Nephron progenitor cell (in vitro differentiated cells): ENCODE results near the gene LKAAEAR1.

ENCODE experiments used
- DNase-seq: peaks from one replicate; pipeline ENCODE4 v3.0.0; 2021
- H3K27ac Mint-ChIP-seq: 2 replicates; pipeline ENCODE4 v1.8.0; 2021; ENCODE audit warnings: mild to moderate bottlenecking, moderate library complexity, mixed read lengths
- H3K27me3 Mint-ChIP-seq: 2 replicates; pipeline ENCODE4 v1.8.0; 2021; ENCODE audit warnings: mild to moderate bottlenecking, low read depth, mixed read lengths; ENCODE audit not compliant: poor library complexity
- H3K36me3 Mint-ChIP-seq: 2 replicates; pipeline ENCODE4 v1.8.0; 2021; ENCODE audit warnings: low read depth, mixed read lengths
- H3K4me1 Mint-ChIP-seq: 2 replicates; pipeline ENCODE4 v1.8.0; 2021; ENCODE audit warnings: mixed read lengths
- H3K4me3 Mint-ChIP-seq: 2 replicates; pipeline ENCODE4 v1.8.0; 2021; ENCODE audit warnings: mild to moderate bottlenecking, moderate library complexity, mixed read lengths
- H3K9me3 Mint-ChIP-seq: 2 replicates; pipeline ENCODE4 v1.8.0; 2021; ENCODE audit warnings: mild to moderate bottlenecking, moderate library complexity, mixed read lengths
- TF ChIP-seq, protein P1 (sequence below): fragments of 200-600 bp; sonication (generic); IDR thresholded peaks from 2 replicates; pipeline ENCODE4 v1.5.0; 2021; ENCODE audit warnings: antibody characterized with exemption

Gene LKAAEAR1

DNA sequence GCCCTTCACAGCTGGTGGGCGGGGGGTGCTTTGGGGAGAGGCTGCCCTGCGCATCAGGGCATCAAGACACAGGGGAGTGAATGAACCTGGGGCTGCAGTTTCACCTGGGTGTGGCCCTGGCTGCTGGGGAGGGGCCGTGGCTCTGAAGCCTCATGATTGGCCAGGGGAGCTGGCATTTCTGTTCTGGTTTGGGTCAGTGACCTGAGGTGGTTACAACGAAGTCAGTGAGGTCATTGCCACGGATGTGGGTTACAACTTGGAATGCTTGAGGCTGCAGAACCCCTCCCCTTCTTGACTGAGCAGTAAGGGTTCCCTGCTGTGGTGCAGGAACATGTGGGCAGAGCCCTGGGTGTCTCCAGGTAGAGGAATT lies 18.2 kb downstream of the LKAAEAR1 start:
- no peak overlapping the region for H3K27ac Mint-ChIP-seq
- H3K4me3 Mint-ChIP-seq: no peak overlapping the region
- TF ChIP-seq, protein P1, sequence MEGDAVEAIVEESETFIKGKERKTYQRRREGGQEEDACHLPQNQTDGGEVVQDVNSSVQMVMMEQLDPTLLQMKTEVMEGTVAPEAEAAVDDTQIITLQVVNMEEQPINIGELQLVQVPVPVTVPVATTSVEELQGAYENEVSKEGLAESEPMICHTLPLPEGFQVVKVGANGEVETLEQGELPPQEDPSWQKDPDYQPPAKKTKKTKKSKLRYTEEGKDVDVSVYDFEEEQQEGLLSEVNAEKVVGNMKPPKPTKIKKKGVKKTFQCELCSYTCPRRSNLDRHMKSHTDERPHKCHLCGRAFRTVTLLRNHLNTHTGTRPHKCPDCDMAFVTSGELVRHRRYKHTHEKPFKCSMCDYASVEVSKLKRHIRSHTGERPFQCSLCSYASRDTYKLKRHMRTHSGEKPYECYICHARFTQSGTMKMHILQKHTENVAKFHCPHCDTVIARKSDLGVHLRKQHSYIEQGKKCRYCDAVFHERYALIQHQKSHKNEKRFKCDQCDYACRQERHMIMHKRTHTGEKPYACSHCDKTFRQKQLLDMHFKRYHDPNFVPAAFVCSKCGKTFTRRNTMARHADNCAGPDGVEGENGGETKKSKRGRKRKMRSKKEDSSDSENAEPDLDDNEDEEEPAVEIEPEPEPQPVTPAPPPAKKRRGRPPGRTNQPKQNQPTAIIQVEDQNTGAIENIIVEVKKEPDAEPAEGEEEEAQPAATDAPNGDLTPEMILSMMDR: no peak
- H3K27me3 Mint-ChIP-seq: no peaks in the 10 kb centered on the region
- DNase-seq: no peak
- H3K36me3 Mint-ChIP-seq: no peaks in the 10 kb centered on the region
- H3K9me3 Mint-ChIP-seq: no peaks in the 10 kb centered on the region
- peaks cover 34% of the 10 kb centered on the region for H3K4me1 Mint-ChIP-seq

DNA sequence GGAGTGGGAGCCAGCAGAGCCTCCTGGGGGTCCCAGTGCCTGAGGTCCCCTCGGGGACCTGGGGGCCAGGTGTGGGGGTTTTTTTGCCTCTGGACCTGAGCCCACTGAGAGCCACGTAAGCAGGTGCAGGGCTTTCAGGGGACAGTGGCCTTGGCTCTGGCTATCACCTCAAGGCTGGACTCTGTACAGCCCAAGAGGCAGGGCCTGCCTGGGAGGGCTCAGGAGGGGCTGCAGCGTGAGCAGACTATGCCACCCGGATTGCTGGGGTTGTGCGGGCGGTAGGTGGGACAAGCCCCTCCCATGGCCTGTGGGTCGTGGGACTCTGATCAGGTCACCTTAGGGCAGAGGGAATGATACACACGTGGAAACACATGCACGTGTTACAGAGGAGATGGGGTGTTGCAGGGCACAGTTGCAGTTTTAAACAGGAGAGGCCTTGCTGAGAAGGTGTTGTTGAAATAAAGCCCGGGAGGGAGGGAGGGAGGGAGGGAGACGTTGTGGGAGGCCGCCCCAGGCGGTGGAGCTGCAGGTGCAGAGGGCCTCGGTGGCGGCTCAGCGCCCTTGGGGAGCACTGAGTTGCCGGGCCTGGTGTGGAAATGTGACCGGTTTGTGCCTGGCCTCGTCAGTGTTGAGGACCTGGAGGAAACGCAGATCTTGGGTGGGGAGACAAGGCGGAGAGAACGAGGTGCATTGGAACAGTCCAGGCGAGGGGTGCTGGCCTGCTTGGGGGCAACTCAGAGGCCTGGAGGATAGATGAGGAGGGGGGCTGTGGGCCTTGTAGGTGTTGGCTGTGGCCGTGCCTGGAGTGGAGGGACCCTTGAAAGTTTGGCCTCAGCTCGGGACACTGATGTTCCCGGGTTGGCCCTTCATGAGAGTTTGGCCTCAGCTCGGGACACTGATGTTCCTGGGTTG lies 18.9 kb downstream of the LKAAEAR1 start:
- DNase-seq: no peak
- peaks cover 34% of the 10 kb centered on the region for H3K4me1 Mint-ChIP-seq
- no peaks in the 10 kb centered on the region for H3K36me3 Mint-ChIP-seq
- H3K27ac Mint-ChIP-seq: no peak overlapping the region
- H3K27me3 Mint-ChIP-seq: no peaks in the 10 kb centered on the region
- H3K9me3 Mint-ChIP-seq: no peaks in the 10 kb centered on the region
- TF ChIP-seq, protein P1: no peak
- peak overlapping the region; percentile 12 for H3K4me3 Mint-ChIP-seq

DNA sequence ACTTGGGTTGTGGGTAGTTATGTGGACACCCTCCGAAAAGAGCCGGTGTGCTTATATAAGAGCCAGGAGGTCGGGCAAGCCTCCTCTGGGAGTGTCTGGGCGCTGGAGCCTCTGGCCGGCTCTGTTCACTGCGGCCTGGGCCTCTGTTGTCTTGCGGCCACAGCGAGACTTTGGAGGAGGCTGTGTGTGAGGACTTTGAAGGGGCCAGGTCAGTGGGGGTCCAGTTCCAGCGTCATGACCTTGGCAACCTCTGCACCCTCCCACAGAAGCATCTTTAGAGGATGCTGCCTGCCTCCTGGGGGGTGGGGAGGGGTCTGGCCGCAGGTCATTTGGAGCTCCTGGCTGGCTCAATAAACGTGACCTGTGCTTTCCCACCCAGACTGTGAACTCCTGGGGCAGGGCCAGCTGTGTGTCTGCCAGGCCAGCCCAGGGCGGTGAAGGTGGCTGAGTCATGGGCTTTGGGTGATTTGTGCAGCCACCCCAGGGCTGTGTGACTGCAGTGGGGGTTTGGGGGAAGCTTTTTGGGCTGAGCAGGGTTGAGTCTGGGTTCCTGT lies 20.0 kb downstream of the LKAAEAR1 start:
- peak overlapping the region; percentile 57 for H3K27ac Mint-ChIP-seq
- no peaks in the 10 kb centered on the region for H3K36me3 Mint-ChIP-seq
- peaks cover 34% of the 10 kb centered on the region for H3K4me1 Mint-ChIP-seq
- no peaks in the 10 kb centered on the region for H3K9me3 Mint-ChIP-seq
- TF ChIP-seq, protein P1: no peak
- peak overlapping the region; percentile 93 for H3K4me3 Mint-ChIP-seq
- DNase-seq: no peak
- peaks cover 11% of the 10 kb centered on the region for H3K27me3 Mint-ChIP-seq

DNA sequence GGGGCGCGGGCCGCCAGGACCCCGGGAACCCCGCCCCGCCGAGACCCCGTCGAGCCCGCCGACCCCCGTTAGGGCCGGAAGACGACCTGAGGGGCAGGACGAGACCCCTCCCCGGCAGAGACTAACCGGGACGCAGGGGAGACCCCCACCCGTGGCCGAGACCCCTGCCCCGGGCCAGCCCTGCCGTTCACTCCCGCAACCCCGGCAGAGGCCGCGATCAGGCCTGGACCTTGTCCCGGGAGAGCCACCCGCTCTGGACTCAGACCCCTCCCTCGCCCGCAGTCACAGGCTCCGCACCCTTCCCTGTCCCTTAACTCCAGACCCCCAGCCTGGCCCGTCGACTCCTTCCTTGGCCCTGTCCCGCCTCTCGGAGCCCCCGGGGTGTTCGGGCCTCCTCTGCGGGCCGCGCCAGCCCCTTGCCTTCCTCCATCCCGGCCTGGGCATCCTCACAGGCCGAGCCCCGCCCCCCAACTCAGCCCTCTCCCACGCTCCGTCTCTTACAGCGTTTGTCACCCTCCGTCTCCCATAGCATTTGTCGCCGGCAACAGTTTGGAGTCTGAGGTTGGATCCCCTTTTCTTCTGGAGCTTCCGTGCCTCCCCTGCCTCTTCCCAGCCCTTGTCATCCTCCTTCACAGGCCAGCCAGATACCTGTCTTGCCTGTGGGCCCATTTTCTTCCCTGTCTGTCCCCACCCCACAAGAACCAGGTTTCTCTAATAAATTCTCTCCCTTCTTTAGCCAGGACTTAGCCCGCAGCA lies 20.6 kb downstream of the LKAAEAR1 start:
- H3K4me3 Mint-ChIP-seq: peak overlapping the region; percentile 93
- H3K36me3 Mint-ChIP-seq: no peaks in the 10 kb centered on the region
- H3K27ac Mint-ChIP-seq: peak overlapping the region; percentile 57
- H3K4me1 Mint-ChIP-seq: peaks cover 34% of the 10 kb centered on the region
- DNase-seq: peak; percentile 67
- H3K27me3 Mint-ChIP-seq: peaks cover 11% of the 10 kb centered on the region
- H3K9me3 Mint-ChIP-seq: no peaks in the 10 kb centered on the region
- TF ChIP-seq, protein P1: no peak

DNA sequence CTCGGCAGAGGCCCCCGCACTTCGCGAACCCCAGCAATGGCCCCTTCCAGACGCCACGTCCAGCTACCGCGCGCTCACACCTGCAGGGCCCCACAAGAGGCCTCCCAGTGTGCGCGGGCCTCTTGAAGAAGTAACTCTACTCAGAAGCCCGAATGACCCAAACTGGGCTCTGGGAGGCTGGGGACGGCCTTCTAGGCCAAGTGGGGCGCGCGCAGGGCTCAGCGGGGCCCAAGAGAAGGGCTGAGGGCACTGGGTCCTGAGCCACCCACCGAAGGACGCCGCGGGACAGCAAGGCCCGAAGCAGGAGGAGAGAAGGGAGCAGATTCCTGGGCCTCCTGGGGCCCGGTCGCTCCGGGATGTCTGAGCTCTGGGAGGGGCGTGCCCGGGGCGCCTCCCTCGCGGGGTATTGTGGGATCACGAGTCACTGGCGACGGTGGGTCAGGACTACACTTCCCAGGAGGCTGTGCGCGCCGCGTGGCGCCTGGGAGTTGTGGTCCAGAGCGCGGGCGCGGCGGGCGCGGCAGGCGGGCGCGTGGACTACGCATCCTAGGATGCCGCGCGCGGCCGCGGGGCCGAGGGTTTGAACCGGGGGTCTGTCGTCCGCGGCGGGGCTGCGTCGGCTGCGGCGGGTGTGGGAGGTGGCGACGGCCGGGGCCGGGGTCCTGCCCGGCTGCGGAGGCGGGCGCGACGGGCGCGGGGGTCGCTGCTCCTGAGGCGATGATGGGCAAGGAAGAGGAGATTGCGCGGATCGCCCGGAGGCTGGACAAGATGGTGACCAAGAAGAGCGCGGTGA lies 21.4 kb downstream of the LKAAEAR1 start, which contains the start of gene TCEA2:
Gene TCEA2 (plus strand): TSS at position 603 of the 793 bp plus-strand sequence. CDS start 115 bp downstream, at position 718.
- H3K27me3 Mint-ChIP-seq: peaks cover 11% of the 10 kb centered on the region
- peaks cover 39% of the 10 kb centered on the region for H3K4me1 Mint-ChIP-seq
- TF ChIP-seq, protein P1: no peak
- peak within 1 kb of the TSS; percentile 64 for H3K27ac Mint-ChIP-seq
- peak; percentile 97 for DNase-seq
- H3K9me3 Mint-ChIP-seq: no peaks in the 10 kb centered on the region
- H3K36me3 Mint-ChIP-seq: no peaks in the 10 kb centered on the region
- peak within 1 kb of the TSS; percentile 93 for H3K4me3 Mint-ChIP-seq
